ENCODE results near the gene LRP1B.

LRP1B gene

DNA sequence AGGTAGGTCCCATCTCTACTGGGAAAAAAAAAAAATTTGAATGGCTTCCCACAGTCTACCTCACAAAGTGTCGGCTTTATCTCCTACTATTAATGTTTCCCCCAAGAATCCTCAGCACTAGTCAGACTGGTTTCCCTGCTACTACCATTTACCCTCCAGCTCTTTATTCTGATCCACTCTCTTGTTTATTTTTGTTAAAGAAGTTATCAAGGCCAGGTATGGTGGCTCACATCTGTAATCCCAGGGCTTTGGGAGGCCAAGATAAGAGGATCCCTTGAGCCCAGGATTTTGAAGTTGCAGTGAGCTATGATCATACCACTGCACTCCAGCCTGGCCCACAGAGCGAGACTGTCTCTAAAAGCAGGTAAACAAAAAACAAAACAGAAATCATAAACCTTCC lies 1275.3 kb downstream of the LRP1B start:
- TF ChIP-seq, protein P1, sequence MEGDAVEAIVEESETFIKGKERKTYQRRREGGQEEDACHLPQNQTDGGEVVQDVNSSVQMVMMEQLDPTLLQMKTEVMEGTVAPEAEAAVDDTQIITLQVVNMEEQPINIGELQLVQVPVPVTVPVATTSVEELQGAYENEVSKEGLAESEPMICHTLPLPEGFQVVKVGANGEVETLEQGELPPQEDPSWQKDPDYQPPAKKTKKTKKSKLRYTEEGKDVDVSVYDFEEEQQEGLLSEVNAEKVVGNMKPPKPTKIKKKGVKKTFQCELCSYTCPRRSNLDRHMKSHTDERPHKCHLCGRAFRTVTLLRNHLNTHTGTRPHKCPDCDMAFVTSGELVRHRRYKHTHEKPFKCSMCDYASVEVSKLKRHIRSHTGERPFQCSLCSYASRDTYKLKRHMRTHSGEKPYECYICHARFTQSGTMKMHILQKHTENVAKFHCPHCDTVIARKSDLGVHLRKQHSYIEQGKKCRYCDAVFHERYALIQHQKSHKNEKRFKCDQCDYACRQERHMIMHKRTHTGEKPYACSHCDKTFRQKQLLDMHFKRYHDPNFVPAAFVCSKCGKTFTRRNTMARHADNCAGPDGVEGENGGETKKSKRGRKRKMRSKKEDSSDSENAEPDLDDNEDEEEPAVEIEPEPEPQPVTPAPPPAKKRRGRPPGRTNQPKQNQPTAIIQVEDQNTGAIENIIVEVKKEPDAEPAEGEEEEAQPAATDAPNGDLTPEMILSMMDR (IDR thresholded peaks at IDR 0.05; ENCODE audit: low read depth, low read length, missing control alignments) = no peak
- H3K4me3 ChIP-seq (ENCODE audit: low read depth, low read length) = no peak overlapping the region
- no peak for DNase-seq (ENCODE audit: low read depth)

DNA sequence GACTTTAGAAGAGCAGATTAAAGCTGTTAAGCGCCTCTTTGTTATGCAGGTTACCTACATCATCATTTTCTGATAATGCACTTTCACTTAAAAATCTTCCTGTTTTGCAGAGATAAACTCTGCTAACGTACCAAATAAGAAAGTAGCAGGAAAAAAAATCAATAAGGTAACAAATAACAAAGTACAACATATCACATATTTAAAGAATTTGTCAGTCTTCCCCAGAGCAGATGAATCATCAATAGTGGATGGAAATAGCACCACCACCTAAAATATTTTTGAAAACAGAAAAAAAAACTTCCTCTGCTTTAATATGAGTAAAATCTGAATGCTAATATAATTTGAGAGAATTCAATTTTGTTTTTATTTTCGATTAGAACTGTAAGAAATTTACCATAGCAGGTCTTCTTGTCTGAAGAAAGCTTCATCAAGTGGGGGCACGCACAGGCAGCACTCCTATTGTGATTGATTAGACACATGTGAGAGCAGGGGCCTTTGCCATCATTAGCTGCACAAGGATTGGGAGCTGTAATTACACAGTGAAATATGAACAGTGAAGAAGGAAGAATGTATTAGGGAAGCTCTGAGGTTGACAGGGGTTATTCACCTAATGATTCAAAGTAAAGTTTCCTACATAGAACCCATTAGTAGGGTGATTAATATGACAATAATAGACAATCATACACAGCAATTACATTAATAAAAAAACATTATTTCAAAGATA lies 1279.4 kb downstream of the LRP1B start:
- TF ChIP-seq, protein P1 (IDR thresholded peaks at IDR 0.05; ENCODE audit: low read depth, low read length, missing control alignments) = no peak
- DNase-seq (ENCODE audit: low read depth) = no peak
- no peak overlapping the region for H3K4me3 ChIP-seq (ENCODE audit: low read depth, low read length)

DNA sequence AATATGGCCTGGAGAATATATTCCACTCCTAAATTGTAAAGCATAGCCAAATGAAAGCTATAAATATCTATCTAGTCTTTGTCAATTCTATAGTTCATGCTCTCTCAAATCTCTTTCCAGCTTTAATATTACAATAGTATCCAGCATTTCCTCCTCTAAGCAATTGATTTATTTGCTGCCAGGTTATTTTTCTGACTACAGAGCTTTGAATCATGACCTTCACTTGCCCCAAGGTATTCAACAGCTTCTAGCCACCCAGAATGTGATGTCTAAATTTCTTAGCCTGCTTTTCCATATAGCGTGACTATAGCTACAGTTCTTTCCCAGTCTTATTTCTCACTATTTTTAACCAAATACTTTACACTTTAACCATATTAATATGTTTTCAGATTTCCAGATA lies 1287.6 kb downstream of the LRP1B start:
- TF ChIP-seq, protein P1 (IDR thresholded peaks at IDR 0.05; ENCODE audit: low read depth, low read length, missing control alignments) = no peak
- no peak for DNase-seq (ENCODE audit: low read depth)
- H3K4me3 ChIP-seq (ENCODE audit: low read depth, low read length) = no peak overlapping the region

DNA sequence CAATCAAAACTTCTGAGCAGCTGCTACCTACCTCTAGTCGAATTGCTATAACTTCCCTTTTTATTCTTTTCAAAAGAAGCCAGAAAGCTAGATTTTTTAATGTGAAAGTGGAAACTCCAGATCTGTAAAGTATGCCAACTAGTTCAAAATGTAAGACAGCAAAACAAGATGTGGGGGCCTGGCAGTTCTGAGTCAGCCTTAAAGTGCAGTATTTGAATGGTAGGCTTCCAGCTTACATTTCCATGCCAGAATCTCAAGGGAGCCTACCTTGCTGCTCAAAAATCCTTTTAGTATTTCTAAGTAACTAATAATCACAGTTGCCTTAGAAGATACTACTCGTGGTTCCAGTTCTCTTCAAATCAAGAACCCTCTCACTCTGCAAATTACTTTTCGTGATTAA lies 1288.7 kb downstream of the LRP1B start:
- TF ChIP-seq, protein P1 (IDR thresholded peaks at IDR 0.05; ENCODE audit: low read depth, low read length, missing control alignments) = no peak
- no peak overlapping the region for H3K4me3 ChIP-seq (ENCODE audit: low read depth, low read length)
- no peak for DNase-seq (ENCODE audit: low read depth)

DNA sequence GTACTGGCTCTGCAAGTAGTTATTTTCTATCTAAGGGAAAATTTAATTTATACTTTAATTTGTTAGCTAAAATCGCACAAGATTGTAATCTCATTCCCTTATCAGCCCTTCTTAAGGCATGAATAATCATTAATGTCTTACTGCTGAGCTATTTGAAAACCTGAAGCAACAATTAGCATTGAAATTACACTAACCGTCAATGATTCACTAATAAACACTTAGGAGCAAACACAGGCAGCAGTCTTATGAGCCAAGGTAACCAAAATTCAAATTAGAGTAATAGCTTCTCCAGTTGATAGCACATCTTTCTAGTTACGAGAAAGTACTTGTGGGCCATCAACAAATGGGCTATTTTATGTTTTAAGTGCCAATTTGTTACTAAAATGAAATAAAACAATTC lies 1289.7 kb downstream of the LRP1B start:
- TF ChIP-seq, protein P1 (IDR thresholded peaks at IDR 0.05; ENCODE audit: low read depth, low read length, missing control alignments) = no peak
- DNase-seq (ENCODE audit: low read depth) = no peak
- H3K4me3 ChIP-seq (ENCODE audit: low read depth, low read length) = no peak overlapping the region

DNA sequence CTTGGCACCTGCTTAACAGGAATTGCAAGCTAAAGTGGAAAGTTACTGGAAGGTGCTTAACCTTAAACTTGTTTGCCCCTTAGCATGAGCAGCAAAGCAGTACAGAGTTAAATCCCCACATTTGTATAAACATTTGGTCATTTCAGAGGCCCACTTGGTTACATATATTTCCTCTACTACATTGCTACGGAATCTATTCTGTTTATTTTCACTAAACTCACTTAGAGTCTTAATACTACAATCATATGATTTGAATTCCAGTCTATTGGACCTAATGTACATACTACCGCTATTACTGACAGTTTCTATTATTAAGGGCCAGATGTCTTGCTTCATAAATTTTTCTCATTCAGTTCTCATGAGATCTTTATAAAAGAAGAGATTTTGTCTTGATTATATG lies 1294.0 kb downstream of the LRP1B start:
- TF ChIP-seq, protein P1 (IDR thresholded peaks at IDR 0.05; ENCODE audit: low read depth, low read length, missing control alignments) = no peak
- DNase-seq (ENCODE audit: low read depth) = no peak
- H3K4me3 ChIP-seq (ENCODE audit: low read depth, low read length) = no peak overlapping the region

DNA sequence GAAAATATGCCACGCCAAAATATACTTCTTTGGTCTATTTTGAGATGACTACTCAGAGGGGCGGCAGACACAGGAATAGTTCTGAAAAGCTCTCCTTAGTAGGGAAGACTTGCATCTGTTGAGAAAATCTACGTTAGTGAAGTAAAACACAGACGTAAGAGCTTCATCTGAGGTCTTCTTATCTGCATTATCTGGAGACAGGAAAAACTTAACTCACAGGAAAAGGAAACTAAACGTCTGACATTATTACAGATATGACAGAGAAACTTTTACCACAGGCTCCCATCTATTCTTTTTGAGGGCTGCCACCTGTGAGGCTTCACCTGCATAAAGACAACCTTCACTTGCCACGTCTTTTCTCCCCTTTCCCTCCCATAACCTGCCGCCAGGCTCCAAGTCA lies 1295.7 kb downstream of the LRP1B start:
- TF ChIP-seq, protein P1 (IDR thresholded peaks at IDR 0.05; ENCODE audit: low read depth, low read length, missing control alignments) = no peak
- no peak for DNase-seq (ENCODE audit: low read depth)
- H3K4me3 ChIP-seq (ENCODE audit: low read depth, low read length) = no peak overlapping the region

Measured in GM12864 (cell line).